ENCODE results near the gene TUBA4A. TPM values are rescaled to one million over a fixed set of nuclear protein-coding genes. Genes with fewer than 3 reads are reported as not detected.

Gene TUBA4A
- total and polyA plus RNA-seq, 2 experiments from 2014 or later = 44.3 to 77.7 TPM

GRCh38 chr2:219245899-219246230 lies 7.9 kb downstream of the TUBA4A start:
- peak overlapping the region; percentile 97 for H3K27ac Mint-ChIP-seq
- peak overlapping the region; percentile 75 for H3K27ac ChIP-seq (ENCODE audit: low read depth)
- H3K4me1 Mint-ChIP-seq = peaks cover 27% of the 10 kb centered on the region
- H3K4me2 ChIP-seq = peak overlapping the region; percentile 95
- peak overlapping the region; percentile 83 for H3K4me3 ChIP-seq
- 0 out of 2 replicates have a peak, but pooled peaks cover 4% of the 10 kb centered on the region for H3K79me2 ChIP-seq (replicated peaks; ENCODE audit: insufficient read depth)
- TF ChIP-seq JUNB (IDR thresholded peaks at IDR 0.05; ENCODE audit: unreplicated experiment) = no peak
- TF ChIP-seq ZNF331 (CRISPR knock-in tag; IDR thresholded peaks at IDR 0.05; ENCODE audit: low read depth) = no peak
- no peak for TF ChIP-seq NANOG (IDR thresholded peaks at IDR 0.05; ENCODE audit: borderline replicate concordance)
- TF ChIP-seq POLR2AphosphoS5 (IDR thresholded peaks at IDR 0.05; ENCODE audit: low read depth) = no peak
- TF ChIP-seq CTCF (conservative IDR thresholded peaks at IDR 0.05; ENCODE audit: low read depth in 2 of 2) = no peak
- no peak for TF ChIP-seq REST (IDR thresholded peaks at IDR 0.05; ENCODE audit: unreplicated experiment)
- no peak for TF ChIP-seq ZNF462 (CRISPR knock-in tag; IDR thresholded peaks at IDR 0.05)
- no peak for TF ChIP-seq EZH2 (IDR thresholded peaks at IDR 0.05; ENCODE audit: low read depth, unreplicated experiment)
- no peak for TF ChIP-seq ETS1 (IDR thresholded peaks at IDR 0.05)
- no peak for TF ChIP-seq STAT1 (IDR thresholded peaks at IDR 0.05; ENCODE audit: unreplicated experiment)
- no peak for TF ChIP-seq EZH2phosphoT487 (IDR thresholded peaks at IDR 0.05; ENCODE audit: unreplicated experiment)
- TF ChIP-seq ZNF114 (CRISPR knock-in tag; IDR thresholded peaks at IDR 0.05) = no peak
- TF ChIP-seq CREB1 (CRISPR knock-in tag; IDR thresholded peaks at IDR 0.05; ENCODE audit: low read depth) = no peak
- peaks cover 33% of the 10 kb centered on the region for H3K36me3 Mint-ChIP-seq (ENCODE audit: low read depth)
- H3K27me3 ChIP-seq (ENCODE audit: insufficient read depth) = no peaks in the 10 kb centered on the region
- peaks cover 8% of the 10 kb centered on the region for H3K27me3 Mint-ChIP-seq (ENCODE audit: insufficient read depth, low read depth, poor library complexity)
- H4K20me1 ChIP-seq (replicated peaks; ENCODE audit: insufficient read depth) = no peaks in the 10 kb centered on the region
- DNase-seq (ENCODE audit: low spot score) = peak; percentile 11
- H3K9me2 ChIP-seq (ENCODE audit: insufficient read depth) = no peaks in the 10 kb centered on the region
- no peaks in the 10 kb centered on the region for H3F3A ChIP-seq (replicated peaks; ENCODE audit: low read depth)
- peak overlapping the region; percentile 91; the same call in 1 of the 2 replicates for H2AFZ ChIP-seq
- ATAC-seq = no peak
- peaks cover 8% of the 10 kb centered on the region for H3K4me1 ChIP-seq (ENCODE audit: insufficient read depth)
- H3K4me3 Mint-ChIP-seq = peak overlapping the region; percentile 96
- H3K36me3 ChIP-seq (ENCODE audit: insufficient read depth) = peaks cover 3% of the 10 kb centered on the region; the same call in 1 of the 2 replicates
- no peaks in the 10 kb centered on the region for H3K9me3 Mint-ChIP-seq
